Measurements from ENCODE around the gene EIF1.
"Not testable (repeated sequence)": the region's sequence is repeated elsewhere in the genome, so short reads cannot be mapped to it uniquely, and the experiment has no call there.

The EIF1 gene

DNA sequence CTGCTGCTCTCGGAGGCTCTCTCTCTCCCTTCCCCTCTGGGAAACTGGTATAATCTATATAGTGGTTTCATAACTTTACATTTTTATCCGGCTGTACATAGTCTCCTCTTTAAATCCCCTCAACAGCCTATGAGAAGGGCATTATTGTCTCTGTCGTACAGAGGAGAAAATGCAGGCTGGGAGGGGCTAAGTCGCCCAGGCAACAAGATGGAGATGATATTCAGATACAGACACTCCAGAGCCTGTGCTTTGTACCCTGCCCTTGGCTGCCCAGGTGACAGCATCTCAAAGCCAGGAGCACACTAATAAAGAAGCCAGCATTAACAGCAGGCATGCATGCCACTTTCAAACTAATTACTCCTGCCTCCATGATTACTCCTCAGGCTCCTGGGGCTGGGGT, 4.7 kb upstream of the EIF1 start:
- TF ChIP-seq, protein P1, sequence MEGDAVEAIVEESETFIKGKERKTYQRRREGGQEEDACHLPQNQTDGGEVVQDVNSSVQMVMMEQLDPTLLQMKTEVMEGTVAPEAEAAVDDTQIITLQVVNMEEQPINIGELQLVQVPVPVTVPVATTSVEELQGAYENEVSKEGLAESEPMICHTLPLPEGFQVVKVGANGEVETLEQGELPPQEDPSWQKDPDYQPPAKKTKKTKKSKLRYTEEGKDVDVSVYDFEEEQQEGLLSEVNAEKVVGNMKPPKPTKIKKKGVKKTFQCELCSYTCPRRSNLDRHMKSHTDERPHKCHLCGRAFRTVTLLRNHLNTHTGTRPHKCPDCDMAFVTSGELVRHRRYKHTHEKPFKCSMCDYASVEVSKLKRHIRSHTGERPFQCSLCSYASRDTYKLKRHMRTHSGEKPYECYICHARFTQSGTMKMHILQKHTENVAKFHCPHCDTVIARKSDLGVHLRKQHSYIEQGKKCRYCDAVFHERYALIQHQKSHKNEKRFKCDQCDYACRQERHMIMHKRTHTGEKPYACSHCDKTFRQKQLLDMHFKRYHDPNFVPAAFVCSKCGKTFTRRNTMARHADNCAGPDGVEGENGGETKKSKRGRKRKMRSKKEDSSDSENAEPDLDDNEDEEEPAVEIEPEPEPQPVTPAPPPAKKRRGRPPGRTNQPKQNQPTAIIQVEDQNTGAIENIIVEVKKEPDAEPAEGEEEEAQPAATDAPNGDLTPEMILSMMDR (IDR thresholded peaks at IDR 0.05; ENCODE audit: low read depth, low read length, poor library complexity, severe bottlenecking): no peak
- no peak for TF ChIP-seq EZH2phosphoT487 (IDR thresholded peaks at IDR 0.05; ENCODE audit: borderline replicate concordance, low read length)
- H4K20me1 ChIP-seq (ENCODE audit: control insufficient read depth, insufficient read depth, low read depth, low read length): no peaks in the 10 kb centered on the region
- H3K36me3 ChIP-seq (ENCODE audit: control insufficient read depth, low read length): peaks cover 3% of the 10 kb centered on the region
- H3K4me1 ChIP-seq (ENCODE audit: control insufficient read depth, low read length): peaks cover 8% of the 10 kb centered on the region
- no peak overlapping the region for H3K4me2 ChIP-seq (ENCODE audit: low read length)
- no peak overlapping the region for H3K4me3 ChIP-seq (ENCODE audit: low read length)
- H3K27me3 ChIP-seq (ENCODE audit: control insufficient read depth, low read length): peaks cover 14% of the 10 kb centered on the region
- H3K9me2 ChIP-seq (replicated peaks; ENCODE audit: control insufficient read depth, low read length): no peaks in the 10 kb centered on the region
- peaks cover 6% of the 10 kb centered on the region for H3K79me2 ChIP-seq (ENCODE audit: control insufficient read depth, low read length)
- no peaks in the 10 kb centered on the region for H3F3A ChIP-seq (ENCODE audit: control insufficient read depth, insufficient read depth)
- no peak overlapping the region for H3K27ac ChIP-seq (ENCODE audit: low read depth, low read length)
- H3K9me3 ChIP-seq (ENCODE audit: control insufficient read depth, insufficient read depth, low read length): no peaks in the 10 kb centered on the region

- peaks cover 13% of the 10 kb centered on the region for H3K4me1 ChIP-seq (ENCODE audit: control insufficient read depth, low read length)
- peaks cover 19% of the 10 kb centered on the region for H3K36me3 ChIP-seq (ENCODE audit: control insufficient read depth, low read length)
- peaks cover 13% of the 10 kb centered on the region for H3K27me3 ChIP-seq (ENCODE audit: control insufficient read depth, low read length)
- peaks cover 13% of the 10 kb centered on the region for H3F3A ChIP-seq (ENCODE audit: control insufficient read depth, insufficient read depth)
- peaks cover 13% of the 10 kb centered on the region for H4K20me1 ChIP-seq (ENCODE audit: control insufficient read depth, insufficient read depth, low read depth, low read length)
- H3K4me2 ChIP-seq (ENCODE audit: low read length); H3K9me3 ChIP-seq (ENCODE audit: control insufficient read depth, insufficient read depth, low read length); H3K9me2 ChIP-seq (replicated peaks; ENCODE audit: control insufficient read depth, low read length); H3K27ac ChIP-seq (ENCODE audit: low read depth, low read length); H3K4me3 ChIP-seq (ENCODE audit: low read length): not testable (repeated sequence)
- H3K79me2 ChIP-seq (ENCODE audit: control insufficient read depth, low read length): peaks cover 23% of the 10 kb centered on the region
Measured at GRCh38 chr17:41685753-41686152, 2.9 kb upstream of the EIF1 start.

- no peak for TF ChIP-seq EZH2phosphoT487 (IDR thresholded peaks at IDR 0.05; ENCODE audit: borderline replicate concordance, low read length)
- TF ChIP-seq, protein P1 (IDR thresholded peaks at IDR 0.05; ENCODE audit: low read depth, low read length, poor library complexity, severe bottlenecking): no peak
- Histone ChIP-seq H4K20me1 (ENCODE audit: control insufficient read depth, insufficient read depth, low read depth, low read length) (peaks cover 18% of the 10 kb centered on the region), H3K27ac (ENCODE audit: low read depth, low read length) (no peak overlapping the region), H3K4me2 (ENCODE audit: low read length) (no peak overlapping the region), H3F3A (ENCODE audit: control insufficient read depth, insufficient read depth) (peaks cover 18% of the 10 kb centered on the region), H3K79me2 (ENCODE audit: control insufficient read depth, low read length) (peaks cover 29% of the 10 kb centered on the region), H3K36me3 (ENCODE audit: control insufficient read depth, low read length) (peaks cover 24% of the 10 kb centered on the region), H3K9me2 (replicated peaks; ENCODE audit: control insufficient read depth, low read length) (no peaks in the 10 kb centered on the region), H3K27me3 (ENCODE audit: control insufficient read depth, low read length) (peaks cover 13% of the 10 kb centered on the region), H3K4me3 (ENCODE audit: low read length) (no peak overlapping the region), H3K9me3 (ENCODE audit: control insufficient read depth, insufficient read depth, low read length) (no peaks in the 10 kb centered on the region), H3K4me1 (ENCODE audit: control insufficient read depth, low read length) (peaks cover 17% of the 10 kb centered on the region)
Measured at GRCh38 chr17:41686281-41686680, 2.4 kb upstream of the EIF1 start.

DNA sequence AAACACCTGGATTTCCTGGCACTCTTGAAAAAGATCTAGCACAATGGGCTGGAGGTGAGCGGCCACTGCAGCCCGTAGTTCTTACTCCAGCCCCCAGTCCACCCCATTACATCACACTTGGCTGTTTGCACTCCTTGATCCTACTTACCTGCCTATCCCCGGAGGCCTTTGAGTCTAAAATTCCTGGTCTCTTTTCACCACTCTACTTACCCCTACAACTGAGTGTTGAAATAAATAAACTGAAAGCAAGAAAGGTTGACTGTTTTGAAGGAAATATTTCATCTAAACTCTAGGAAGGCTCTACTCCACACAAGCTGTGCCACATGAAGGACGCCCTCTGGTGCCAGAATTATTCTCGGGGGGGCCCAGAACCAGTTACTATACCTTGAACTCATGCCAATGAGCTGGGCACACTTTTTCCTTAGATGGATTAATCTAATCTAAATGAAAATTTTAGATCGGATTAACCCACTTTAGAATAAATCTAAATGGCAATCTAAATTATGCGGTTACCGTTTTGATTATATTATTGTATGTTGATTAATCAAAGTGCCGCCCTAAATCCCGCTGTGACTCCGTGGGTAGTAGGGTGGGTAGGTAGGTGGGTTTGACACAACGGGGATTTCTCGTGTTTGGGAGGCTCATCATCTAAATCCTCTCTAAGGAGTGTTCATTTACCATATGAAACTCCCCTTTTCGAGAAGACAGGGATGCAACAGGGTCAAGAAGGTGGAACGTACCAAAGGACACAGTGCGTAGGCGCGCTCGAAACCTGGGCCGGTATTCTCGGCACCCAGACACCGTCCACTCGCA, 651 bp upstream of the EIF1 start:
- Histone ChIP-seq H3K27ac (ENCODE audit: low read depth, low read length) (peak overlapping the region; percentile 52), H3K9me2 (replicated peaks; ENCODE audit: control insufficient read depth, low read length) (no peaks in the 10 kb centered on the region), H3K27me3 (ENCODE audit: control insufficient read depth, low read length) (peaks cover 10% of the 10 kb centered on the region; the same call in 1 of the 2 replicates), H4K20me1 (ENCODE audit: control insufficient read depth, insufficient read depth, low read depth, low read length) (peaks cover 23% of the 10 kb centered on the region), H3K4me3 (ENCODE audit: low read length) (peak overlapping the region; percentile 78), H3K36me3 (ENCODE audit: control insufficient read depth, low read length) (peaks cover 42% of the 10 kb centered on the region), H3K79me2 (ENCODE audit: control insufficient read depth, low read length) (peaks cover 29% of the 10 kb centered on the region), H3K4me1 (ENCODE audit: control insufficient read depth, low read length) (peaks cover 17% of the 10 kb centered on the region), H3K4me2 (ENCODE audit: low read length) (peak overlapping the region; percentile 68), H3F3A (ENCODE audit: control insufficient read depth, insufficient read depth) (peaks cover 36% of the 10 kb centered on the region), H3K9me3 (ENCODE audit: control insufficient read depth, insufficient read depth, low read length) (no peaks in the 10 kb centered on the region)
- TF ChIP-seq EZH2phosphoT487 (IDR thresholded peaks at IDR 0.05; ENCODE audit: borderline replicate concordance, low read length): no peak
- TF ChIP-seq, protein P1 (IDR thresholded peaks at IDR 0.05; ENCODE audit: low read depth, low read length, poor library complexity, severe bottlenecking): peak; percentile 86
